Measurements from ENCODE around the gene HOXB4.

Gene HOXB4

GRCh38 chr17:48577946-48578615 is at the start of gene HOXB4:
Gene HOXB4 (minus strand): TSS chr17:48578350. CDS start chr17:48578319, 31 bp downstream.
- peak; percentile 62 for DNase-seq (ENCODE audit: low spot score)

GRCh38 chr17:48627118-48627597 is 49.0 kb upstream of the HOXB4 start:
- no peak for DNase-seq (ENCODE audit: low spot score)

GRCh38 chr17:48626245-48627117 is 48.3 kb upstream of the HOXB4 start, which contains the start of gene HOXB9:
Gene HOXB9 (minus strand): TSS chr17:48626358. CDS start chr17:48626269, 89 bp downstream.
- no peak for DNase-seq (ENCODE audit: low spot score)

GRCh38 chr17:48625495-48626244 is 47.5 kb upstream of the HOXB4 start:
- DNase-seq (ENCODE audit: low spot score) = peak; percentile 8

GRCh38 chr17:48624544-48625494 is 46.7 kb upstream of the HOXB4 start:
- DNase-seq (ENCODE audit: low spot score) = no peak

- DNase-seq (ENCODE audit: low spot score) = no peak
These were observed 46.0 kb upstream of the HOXB4 start for GRCh38 chr17:48624118-48624517.

GRCh38 chr17:48623583-48623982 is 45.4 kb upstream of the HOXB4 start:
- no peak for DNase-seq (ENCODE audit: low spot score)

- no peak for DNase-seq (ENCODE audit: low spot score)
These were observed 44.7 kb upstream of the HOXB4 start for GRCh38 chr17:48622857-48623256.

GRCh38 chr17:48621410-48622392 is 43.6 kb upstream of the HOXB4 start:
- DNase-seq (ENCODE audit: low spot score) = no peak

GRCh38 chr17:48620461-48621139 is 42.5 kb upstream of the HOXB4 start:
- DNase-seq (ENCODE audit: low spot score) = no peak

GRCh38 chr17:48619826-48620449 is 41.8 kb upstream of the HOXB4 start:
- DNase-seq (ENCODE audit: low spot score) = no peak

- DNase-seq (ENCODE audit: low spot score) = peak; percentile 79
These were observed 40.2 kb upstream of the HOXB4 start for GRCh38 chr17:48618256-48618896.

GRCh38 chr17:48617471-48618255 is 39.5 kb upstream of the HOXB4 start:
- DNase-seq (ENCODE audit: low spot score) = no peak

- DNase-seq (ENCODE audit: low spot score) = no peak
These were observed 38.7 kb upstream of the HOXB4 start for GRCh38 chr17:48616717-48617470.

GRCh38 chr17:48615963-48616716 is 38.0 kb upstream of the HOXB4 start:
- DNase-seq (ENCODE audit: low spot score) = no peak
